Pancreas (tissue), 10 donors: Measurements from ENCODE around the gene LRP1B. TPM values are rescaled to one million over a fixed set of nuclear protein-coding genes. Genes with fewer than 3 reads are reported as not detected.

Experiments
- ATAC-seq, 4 donors: fragments of 200-7000 bp; cut with Tn5 transposase; one replicate each; pipeline versions ENCODE4 v1.8.0 to v1.9.1; 2020; ENCODE audit warnings: mild to moderate bottlenecking in 4 of 4, moderate library complexity in 4 of 4
- DNase-seq, 6 donors: peaks; one replicate each; pipeline ENCODE4 v3.0.0-alpha.2; 2020
- FAIRE-seq: peaks from 2 replicates; lab custom pipeline; 2012; peaks lifted over from hg19 to GRCh38; lab: Jason Lieb, UNC
- H3K27ac ChIP-seq, 4 donors: fragments of 200-600 bp; sonication (generic); 1 replicate in 3 of 4; 2 replicates in 1 of 4; pipeline versions ENCODE4 v1.5.0 to v1.8.0; 2020
- H3K27me3 ChIP-seq, 4 donors: fragments of 200-600 bp; one replicate each; pipeline ENCODE4 v1.8.0; 2021
- H3K36me3 ChIP-seq, 3 donors: fragments of 200-600 bp; sonication (generic) in 1 of 3; one replicate each; pipeline versions ENCODE4 v1.5.0 to v1.8.0; 2020 to 2021
- H3K4me1 ChIP-seq, 3 donors: fragments of 200-600 bp; one replicate each; pipeline ENCODE4 v1.8.0; 2021
- H3K4me3 ChIP-seq, 4 donors: fragments of 200-600 bp; sonication (generic) in 2 of 4; one replicate each; pipeline versions ENCODE4 v1.5.0 to v1.8.0; 2020 to 2021
- H3K9me3 ChIP-seq, 4 donors: fragments of 200-600 bp; one replicate each; pipeline ENCODE4 v1.8.0; 2021
- WGBS, 2 donors: extraction: QIAGEN DNeasy Blood & Tissue Kit; methylation state at CpG; one replicate each; pipeline ENCODE4 v1.1.7; 2013; 5-methylcytosine and 5-hydroxymethylcytosine counted together
- intact Hi-C, 3 donors: fragments of 100-400 bp; cut with DNase I; formaldehyde crosslinking; loops; one replicate each; pipeline versions ENCODE4 v1.11.1 to v1.14.2; 2022
- polyA plus RNA-seq, 2 donors: library from polyadenylated mRNA; stranded (reverse); fragments of 200-250 nt; gene quantifications; one replicate each; pipeline ENCODE4 v1.2.3, GENCODE V29; 2013
- total RNA-seq, 6 donors: library from RNA; stranded (reverse); fragmentation: NEBNext Ultra II Directional in 4 of 6; extraction: Animal tissue kit (Norgen Biotek cat#: 25700) in 4 of 6; gene quantifications; one replicate each; pipeline versions ENCODE4 v1.2.1 to v1.2.4, GENCODE V29; 2021 to 2023
- TF ChIP-seq, protein P1 (sequence below), 4 donors: fragments of 200-600 bp; sonication (generic) in 3 of 4; IDR thresholded peaks; one replicate each; pipeline versions ENCODE4 v1.5.0 to v1.8.0; 2021; ENCODE audit warnings: antibody characterized with exemption in 4 of 4
- donor health status: healthy with polysubstance abuse.
- donor health status: DM: no; HTN: no; CAD: no; lungs with moderate emphysema.
- donor health status: DM: no; HTN: no; CAD: no.
- donor health status: control.
- donor health status: control.
- donor health status: Bipolar disorder and iron deficiency.
- donor health status: DM: yes; HTN: yes; CAD: no.
- donor health status: DM: no; HTN: no; CAD: no.
- donor health status: DM: no; HTN: no; CAD: no.
- donor health status: DM: yes; HTN: yes; CAD: no.

LRP1B gene
- total and polyA plus RNA-seq, 8 donors = 0.06 to 0.55 (median 0.25) TPM

DNA sequence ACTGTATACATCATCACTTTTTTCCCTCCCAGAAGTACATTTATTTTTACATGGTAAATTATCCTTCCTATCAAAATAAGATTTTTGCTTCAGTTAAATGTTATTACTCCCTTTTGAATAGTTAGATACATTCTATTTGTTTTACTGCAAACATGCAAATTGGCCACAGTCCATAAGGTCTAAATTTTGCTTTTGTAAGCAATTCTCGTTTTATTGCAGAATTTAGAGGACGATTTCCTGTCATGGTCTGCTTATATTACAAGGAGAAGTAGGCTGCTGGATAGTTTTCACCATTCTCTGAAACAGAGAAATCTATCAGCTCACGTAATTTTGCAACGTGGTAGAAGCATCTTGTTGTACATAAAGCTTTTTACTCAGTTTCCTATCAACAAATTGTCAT is 1632.5 kb downstream of the LRP1B start:
- Histone ChIP-seq H3K4me3 (no peak overlapping the region), H3K4me1 (no peaks in the 10 kb centered on the region), H3K9me3 (no peaks in the 10 kb centered on the region), H3K27ac (no peak overlapping the region), H3K27me3 (no peaks in the 10 kb centered on the region), H3K36me3 (no peaks in the 10 kb centered on the region)
- no peak for ATAC-seq
- FAIRE-seq = no peak
- intact Hi-C loops = no loop called here
- TF ChIP-seq, protein P1, sequence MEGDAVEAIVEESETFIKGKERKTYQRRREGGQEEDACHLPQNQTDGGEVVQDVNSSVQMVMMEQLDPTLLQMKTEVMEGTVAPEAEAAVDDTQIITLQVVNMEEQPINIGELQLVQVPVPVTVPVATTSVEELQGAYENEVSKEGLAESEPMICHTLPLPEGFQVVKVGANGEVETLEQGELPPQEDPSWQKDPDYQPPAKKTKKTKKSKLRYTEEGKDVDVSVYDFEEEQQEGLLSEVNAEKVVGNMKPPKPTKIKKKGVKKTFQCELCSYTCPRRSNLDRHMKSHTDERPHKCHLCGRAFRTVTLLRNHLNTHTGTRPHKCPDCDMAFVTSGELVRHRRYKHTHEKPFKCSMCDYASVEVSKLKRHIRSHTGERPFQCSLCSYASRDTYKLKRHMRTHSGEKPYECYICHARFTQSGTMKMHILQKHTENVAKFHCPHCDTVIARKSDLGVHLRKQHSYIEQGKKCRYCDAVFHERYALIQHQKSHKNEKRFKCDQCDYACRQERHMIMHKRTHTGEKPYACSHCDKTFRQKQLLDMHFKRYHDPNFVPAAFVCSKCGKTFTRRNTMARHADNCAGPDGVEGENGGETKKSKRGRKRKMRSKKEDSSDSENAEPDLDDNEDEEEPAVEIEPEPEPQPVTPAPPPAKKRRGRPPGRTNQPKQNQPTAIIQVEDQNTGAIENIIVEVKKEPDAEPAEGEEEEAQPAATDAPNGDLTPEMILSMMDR (IDR thresholded peaks at IDR 0.05) = no peak
- no peak for DNase-seq
- 45 to 59% methylated on average over 4 of the region's 4 CpGs for WGBS, 2 donors

DNA sequence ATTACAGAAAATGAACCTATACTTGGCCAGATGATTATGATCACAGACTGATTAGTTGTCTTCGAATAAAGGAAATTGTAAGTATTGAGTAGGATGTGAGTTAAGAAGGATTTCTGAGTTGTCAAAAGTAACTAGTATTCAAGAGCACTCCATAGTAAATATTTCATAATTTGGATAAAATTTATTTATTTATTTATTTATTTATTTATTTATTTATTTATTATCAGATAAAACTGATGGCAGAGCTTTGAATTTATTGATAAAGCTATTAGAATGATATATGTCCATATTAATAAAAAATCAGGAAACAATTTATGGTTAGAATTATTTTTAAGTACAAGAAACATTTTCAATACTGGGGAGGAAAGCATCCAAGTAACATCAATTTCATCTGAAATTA is 1634.1 kb downstream of the LRP1B start:
- H3K36me3 ChIP-seq = no peaks in the 10 kb centered on the region
- H3K27ac ChIP-seq = no peak overlapping the region
- TF ChIP-seq, protein P1 (IDR thresholded peaks at IDR 0.05) = no peak
- no peaks in the 10 kb centered on the region for H3K27me3 ChIP-seq
- no peak overlapping the region for H3K4me3 ChIP-seq
- no peaks in the 10 kb centered on the region for H3K4me1 ChIP-seq
- FAIRE-seq (no peak), ATAC-seq (no peak), DNase-seq (no peak)
- H3K9me3 ChIP-seq = no peaks in the 10 kb centered on the region
- 81 to 85% methylated on average over 1 of the region's 1 CpG for WGBS, 2 donors
- intact Hi-C loops = no loop called here

DNA sequence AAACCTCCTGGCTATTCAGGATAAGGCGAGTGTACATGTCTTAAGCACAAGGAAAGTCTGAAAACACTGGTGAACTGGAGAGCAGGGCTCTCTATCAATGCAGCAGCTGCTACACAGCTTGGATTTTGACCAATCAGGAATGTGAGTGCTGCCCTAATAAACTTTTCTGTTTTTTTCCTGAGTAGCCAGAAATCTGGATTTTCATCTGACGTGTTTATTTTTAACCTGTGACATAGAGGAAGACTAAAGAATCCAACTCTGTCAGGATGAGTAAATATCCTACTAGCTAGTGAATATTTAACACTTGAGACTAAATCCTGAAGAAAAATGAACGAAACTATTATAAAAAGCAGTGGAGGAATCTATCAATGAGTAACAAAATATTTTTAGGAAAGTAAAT is 1638.9 kb downstream of the LRP1B start:
- DNase-seq = no peak
- Histone ChIP-seq H3K36me3 (no peaks in the 10 kb centered on the region), H3K4me1 (no peaks in the 10 kb centered on the region), H3K9me3 (no peaks in the 10 kb centered on the region), H3K27ac (no peak overlapping the region), H3K4me3 (no peak overlapping the region), H3K27me3 (no peaks in the 10 kb centered on the region)
- FAIRE-seq = no peak
- 22 to 28% methylated on average over 3 of the region's 3 CpGs for WGBS, 2 donors
- TF ChIP-seq, protein P1 (IDR thresholded peaks at IDR 0.05) = no peak
- no peak for ATAC-seq
- intact Hi-C loops = no loop called here

DNA sequence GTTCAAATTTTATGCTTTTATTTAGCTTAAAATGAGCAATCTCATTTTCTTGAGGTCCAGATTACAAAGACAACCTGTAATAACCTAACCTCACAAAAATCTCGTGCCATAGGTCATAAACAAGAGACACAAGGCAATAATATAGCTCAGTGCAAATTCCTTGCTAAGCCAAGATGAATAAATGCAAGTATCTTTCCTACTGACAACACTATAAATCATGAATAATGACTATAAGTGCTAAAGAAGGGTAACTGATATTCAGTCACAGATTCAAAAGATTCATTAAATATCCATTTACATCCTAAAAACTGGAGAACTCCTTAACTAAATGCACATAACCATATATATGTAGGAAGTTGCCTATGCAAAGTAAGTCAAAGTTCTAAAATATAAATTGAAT is 1641.6 kb downstream of the LRP1B start:
- H3K9me3 ChIP-seq = no peaks in the 10 kb centered on the region
- no peaks in the 10 kb centered on the region for H3K4me1 ChIP-seq
- DNase-seq (no peak), FAIRE-seq (no peak), ATAC-seq (no peak)
- intact Hi-C loops = no loop called here
- H3K27me3 ChIP-seq = no peaks in the 10 kb centered on the region
- H3K36me3 ChIP-seq = no peaks in the 10 kb centered on the region
- WGBS, 2 donors = 37 to 44% methylated on average over 1 of the region's 1 CpG
- TF ChIP-seq, protein P1 (IDR thresholded peaks at IDR 0.05) = no peak
- H3K27ac ChIP-seq = no peak overlapping the region
- no peak overlapping the region for H3K4me3 ChIP-seq

DNA sequence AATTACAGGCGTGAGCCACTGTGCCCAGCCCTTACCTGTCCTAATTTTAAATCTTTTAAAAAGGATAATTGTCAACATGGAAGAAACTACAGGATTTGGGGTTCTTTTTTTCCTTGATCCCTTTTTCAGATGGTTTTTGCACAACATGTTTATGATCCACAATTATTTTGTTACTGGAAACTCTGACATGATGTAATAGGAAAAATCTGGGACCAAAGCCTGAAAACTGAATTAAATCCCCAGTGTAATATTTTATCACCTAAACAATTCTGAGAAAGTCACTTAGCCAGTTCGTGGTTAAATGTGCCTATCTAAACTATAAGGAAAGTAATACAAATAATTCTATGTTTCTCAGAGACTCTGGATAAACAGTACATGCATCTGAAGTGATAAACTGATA is 1649.7 kb downstream of the LRP1B start:
- TF ChIP-seq, protein P1 (IDR thresholded peaks at IDR 0.05) = no peak
- ATAC-seq (no peak), FAIRE-seq (no peak), DNase-seq (no peak)
- H3K36me3 ChIP-seq = no peaks in the 10 kb centered on the region
- H3K4me3 ChIP-seq = no peak overlapping the region
- intact Hi-C loops = no loop called here
- no peaks in the 10 kb centered on the region for H3K27me3 ChIP-seq
- 59 to 80% methylated on average over 2 of the region's 2 CpGs for WGBS, 2 donors
- no peak overlapping the region for H3K27ac ChIP-seq
- no peaks in the 10 kb centered on the region for H3K4me1 ChIP-seq
- no peaks in the 10 kb centered on the region for H3K9me3 ChIP-seq
